Activated naive CD4-positive, alpha-beta T cell treated with anti-CD3 and anti-CD28 coated beads, Interleukin-2, amount 10 ng/mL, durations not matched to agents 5 hours and 36 hours (primary cell): ENCODE measurements around the gene FEZF1. TPM values are rescaled to one million over a fixed set of nuclear protein-coding genes. Genes with fewer than 3 reads are reported as not detected.

Source experiments
- total RNA-seq, 2 experiments: library from RNA; stranded (reverse); gene quantifications; one replicate each; pipeline ENCODE4 v1.2.3, GENCODE V29; 2021

FEZF1 gene
- total RNA-seq, result not detected

GRCh38 chr7:122304319-122304975 lies at the start of gene FEZF1:
Gene FEZF1, minus strand, starts transcription at chr7:122304750. Its CDS starts 313 bp downstream, at chr7:122304437.

Other genes starting within 250 kb of the FEZF1 start
- under 1 TPM; 0.48 to 0.67 TPM for gene AASS, start 160.5 kb downstream of the FEZF1 start, total RNA-seq